ENCODE data around the gene LRRC4C.

LRRC4C gene

GRCh38 chr11:41010361-41011050, 448.9 kb downstream of the LRRC4C start:
- no peak for DNase-seq (ENCODE audit: insufficient read length, low spot score)
- TF ChIP-seq POU2F2 (IDR thresholded peaks at IDR 0.05; ENCODE audit: low read depth, low read length), result no peak
- no peak for TF ChIP-seq TAF1 (IDR thresholded peaks at IDR 0.05; ENCODE audit: low read depth, low read length)
- TF ChIP-seq POLR2AphosphoS5 (IDR thresholded peaks at IDR 0.05; ENCODE audit: low read depth, low read length), result no peak
- TF ChIP-seq POLR2A (IDR thresholded peaks at IDR 0.05; ENCODE audit: low read depth, low read length), result no peak
- no peak for TF ChIP-seq SPI1 (IDR thresholded peaks at IDR 0.05; ENCODE audit: low read depth, low read length)
- TF ChIP-seq PAX5 (IDR thresholded peaks at IDR 0.05; ENCODE audit: insufficient read depth, low read length, severe bottlenecking), result no peak
- no peak for FAIRE-seq

DNA sequence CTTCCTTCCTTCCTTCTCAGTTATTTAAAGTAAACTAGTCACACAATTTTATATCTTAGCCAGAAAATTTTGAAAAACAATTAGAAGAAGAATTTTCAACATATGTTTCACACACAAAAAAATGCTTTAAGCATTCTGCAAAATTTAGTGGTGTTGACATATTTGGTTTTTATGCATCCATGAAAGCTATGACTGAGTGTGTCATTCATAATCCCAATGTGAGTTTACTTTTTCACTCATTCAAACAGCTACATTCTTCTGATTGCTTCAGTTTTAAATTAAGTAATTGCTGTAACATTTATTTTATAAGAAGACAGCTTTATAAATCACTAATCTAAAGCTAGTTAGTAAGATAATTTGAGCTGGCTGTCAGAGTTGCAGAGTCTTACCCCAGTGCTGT, 453.5 kb downstream of the LRRC4C start:
- DNase-seq (ENCODE audit: insufficient read length, low spot score) (no peak), FAIRE-seq (no peak)
- TF ChIP-seq POU2F2 (IDR thresholded peaks at IDR 0.05; ENCODE audit: low read depth, low read length) (no peak), POLR2AphosphoS5 (IDR thresholded peaks at IDR 0.05; ENCODE audit: low read depth, low read length) (no peak), PAX5 (IDR thresholded peaks at IDR 0.05; ENCODE audit: insufficient read depth, low read length, severe bottlenecking) (no peak), SPI1 (IDR thresholded peaks at IDR 0.05; ENCODE audit: low read depth, low read length) (no peak), TAF1 (IDR thresholded peaks at IDR 0.05; ENCODE audit: low read depth, low read length) (no peak), POLR2A (IDR thresholded peaks at IDR 0.05; ENCODE audit: low read depth, low read length) (no peak)

GRCh38 chr11:41003339-41004282, 455.8 kb downstream of the LRRC4C start:
- FAIRE-seq (no peak), DNase-seq (ENCODE audit: insufficient read length, low spot score) (no peak)
- TF ChIP-seq POLR2A (IDR thresholded peaks at IDR 0.05; ENCODE audit: low read depth, low read length), result no peak
- no peak for TF ChIP-seq TAF1 (IDR thresholded peaks at IDR 0.05; ENCODE audit: low read depth, low read length)
- TF ChIP-seq PAX5 (IDR thresholded peaks at IDR 0.05; ENCODE audit: insufficient read depth, low read length, severe bottlenecking), result no peak
- no peak for TF ChIP-seq POLR2AphosphoS5 (IDR thresholded peaks at IDR 0.05; ENCODE audit: low read depth, low read length)
- TF ChIP-seq POU2F2 (IDR thresholded peaks at IDR 0.05; ENCODE audit: low read depth, low read length), result no peak
- TF ChIP-seq SPI1 (IDR thresholded peaks at IDR 0.05; ENCODE audit: low read depth, low read length), result no peak

DNA sequence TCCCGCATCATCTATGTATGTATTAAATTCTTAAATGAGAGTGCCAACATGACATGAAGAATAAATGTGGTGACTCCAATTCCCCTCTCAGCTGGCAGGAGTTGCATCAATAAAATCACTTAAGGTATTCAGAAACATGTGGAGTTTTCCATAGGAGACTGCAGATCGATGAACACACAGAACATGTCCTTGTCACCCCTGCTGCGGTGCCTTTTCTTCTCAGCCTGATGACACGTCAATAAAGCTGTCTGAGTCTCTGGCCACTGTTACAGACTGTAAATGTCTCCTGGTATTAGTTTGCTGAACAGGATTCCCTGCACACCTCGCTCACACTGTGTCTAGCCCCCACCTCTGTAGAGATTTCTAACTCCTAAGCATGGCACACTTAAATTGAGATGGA, 460.5 kb downstream of the LRRC4C start:
- FAIRE-seq (no peak), DNase-seq (ENCODE audit: insufficient read length, low spot score) (no peak)
- TF ChIP-seq SPI1 (IDR thresholded peaks at IDR 0.05; ENCODE audit: low read depth, low read length), result no peak
- no peak for TF ChIP-seq POLR2A (IDR thresholded peaks at IDR 0.05; ENCODE audit: low read depth, low read length)
- no peak for TF ChIP-seq POU2F2 (IDR thresholded peaks at IDR 0.05; ENCODE audit: low read depth, low read length)
- TF ChIP-seq POLR2AphosphoS5 (IDR thresholded peaks at IDR 0.05; ENCODE audit: low read depth, low read length), result no peak
- TF ChIP-seq PAX5 (IDR thresholded peaks at IDR 0.05; ENCODE audit: insufficient read depth, low read length, severe bottlenecking), result no peak
- TF ChIP-seq TAF1 (IDR thresholded peaks at IDR 0.05; ENCODE audit: low read depth, low read length), result no peak

DNA sequence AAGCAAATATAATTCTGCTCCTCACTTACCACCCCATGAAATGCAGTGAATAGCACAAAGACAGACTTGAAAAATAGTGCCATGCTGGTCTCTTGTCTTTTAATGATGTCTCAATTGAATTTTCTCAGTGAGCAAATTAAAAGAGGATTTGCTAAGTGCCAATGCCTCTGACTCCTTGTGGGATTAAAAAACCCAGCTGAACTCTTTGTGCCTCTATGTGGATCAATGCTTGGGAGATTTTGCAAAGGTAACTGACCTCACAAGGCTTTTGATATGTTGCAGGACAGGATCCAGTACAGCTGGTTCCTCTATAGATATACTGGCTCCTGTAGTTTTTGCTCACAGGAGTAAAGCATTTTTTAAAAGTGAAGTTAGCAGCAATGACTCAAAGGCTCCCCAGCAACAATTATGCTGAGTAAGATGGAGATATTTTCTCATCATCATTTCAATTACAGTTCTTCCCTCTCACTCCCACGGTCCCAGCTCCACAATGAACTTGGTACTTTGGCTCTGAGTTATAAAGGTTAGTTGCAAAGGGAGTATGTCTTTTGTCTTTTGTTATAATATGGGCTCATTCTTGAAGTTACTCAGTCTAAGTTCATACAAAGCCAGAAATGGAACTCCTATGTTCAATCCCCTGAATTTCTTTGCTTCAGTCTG, 471.5 kb downstream of the LRRC4C start:
- DNase-seq (ENCODE audit: insufficient read length, low spot score), result no peak
- TF ChIP-seq PAX5 (IDR thresholded peaks at IDR 0.05; ENCODE audit: insufficient read depth, low read length, severe bottlenecking) (no peak), POU2F2 (IDR thresholded peaks at IDR 0.05; ENCODE audit: low read depth, low read length) (no peak), SPI1 (IDR thresholded peaks at IDR 0.05; ENCODE audit: low read depth, low read length) (no peak), POLR2A (IDR thresholded peaks at IDR 0.05; ENCODE audit: low read depth, low read length) (no peak), POLR2AphosphoS5 (IDR thresholded peaks at IDR 0.05; ENCODE audit: low read depth, low read length) (no peak), TAF1 (IDR thresholded peaks at IDR 0.05; ENCODE audit: low read depth, low read length) (no peak)

DNA sequence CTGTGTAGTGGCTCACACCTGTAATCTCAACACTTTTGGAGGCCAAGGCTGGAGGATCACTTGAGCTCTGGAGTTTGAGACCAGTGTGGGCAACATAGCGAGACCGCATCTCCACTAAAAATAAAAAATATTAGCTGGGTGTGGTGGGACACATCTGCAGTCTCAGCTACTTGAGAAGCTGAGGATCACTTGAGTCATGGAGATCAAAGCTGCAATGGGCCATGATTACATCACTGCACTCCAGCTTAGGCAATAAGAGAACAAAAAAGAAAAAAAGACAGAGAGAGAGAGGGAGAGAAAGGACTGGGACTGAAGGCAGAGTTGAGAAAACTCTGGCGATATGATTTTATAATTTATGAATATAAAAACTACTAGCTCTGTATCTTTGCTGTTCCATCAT, 473.1 kb downstream of the LRRC4C start:
- FAIRE-seq, result no peak
- TF ChIP-seq SPI1 (IDR thresholded peaks at IDR 0.05; ENCODE audit: low read depth, low read length), result no peak
- no peak for TF ChIP-seq POLR2AphosphoS5 (IDR thresholded peaks at IDR 0.05; ENCODE audit: low read depth, low read length)
- TF ChIP-seq PAX5 (IDR thresholded peaks at IDR 0.05; ENCODE audit: insufficient read depth, low read length, severe bottlenecking), result no peak
- no peak for TF ChIP-seq POU2F2 (IDR thresholded peaks at IDR 0.05; ENCODE audit: low read depth, low read length)
- TF ChIP-seq TAF1 (IDR thresholded peaks at IDR 0.05; ENCODE audit: low read depth, low read length), result no peak
- TF ChIP-seq POLR2A (IDR thresholded peaks at IDR 0.05; ENCODE audit: low read depth, low read length), result no peak
- no peak for DNase-seq (ENCODE audit: insufficient read length, low spot score)

More for the DNA sequence above, 471.5 kb downstream of the LRRC4C start:
- FAIRE-seq, result no peak

GRCh38 chr11:40975076-40975475, 484.4 kb downstream of the LRRC4C start:
- DNase-seq (ENCODE audit: insufficient read length, low spot score), result no peak
- FAIRE-seq, result no peak
- TF ChIP-seq TAF1 (IDR thresholded peaks at IDR 0.05; ENCODE audit: low read depth, low read length) (no peak), POU2F2 (IDR thresholded peaks at IDR 0.05; ENCODE audit: low read depth, low read length) (no peak), POLR2A (IDR thresholded peaks at IDR 0.05; ENCODE audit: low read depth, low read length) (no peak), POLR2AphosphoS5 (IDR thresholded peaks at IDR 0.05; ENCODE audit: low read depth, low read length) (no peak), PAX5 (IDR thresholded peaks at IDR 0.05; ENCODE audit: insufficient read depth, low read length, severe bottlenecking) (no peak), SPI1 (IDR thresholded peaks at IDR 0.05; ENCODE audit: low read depth, low read length) (no peak)

GRCh38 chr11:40974186-40974795, 485.2 kb downstream of the LRRC4C start:
- FAIRE-seq (no peak), DNase-seq (ENCODE audit: insufficient read length, low spot score) (no peak)
- TF ChIP-seq POLR2A (IDR thresholded peaks at IDR 0.05; ENCODE audit: low read depth, low read length) (no peak), SPI1 (IDR thresholded peaks at IDR 0.05; ENCODE audit: low read depth, low read length) (no peak), POLR2AphosphoS5 (IDR thresholded peaks at IDR 0.05; ENCODE audit: low read depth, low read length) (no peak), POU2F2 (IDR thresholded peaks at IDR 0.05; ENCODE audit: low read depth, low read length) (no peak), PAX5 (IDR thresholded peaks at IDR 0.05; ENCODE audit: insufficient read depth, low read length, severe bottlenecking) (no peak), TAF1 (IDR thresholded peaks at IDR 0.05; ENCODE audit: low read depth, low read length) (no peak)

Measured in GM12891 (cell line).